ENCODE results near the gene RAB3B. TPM values are rescaled to one million over a fixed set of nuclear protein-coding genes. Genes with fewer than 3 reads are reported as not detected.

The RAB3B gene
- total RNA-seq, 1 donor from 2014 or later: 32.8 TPM

GRCh38 chr1:51908499-51908898 is 82.0 kb downstream of the RAB3B start:
- Mint-ChIP-seq H3K4me1 (ENCODE audit: low read depth) (peaks cover 16% of the 10 kb centered on the region), H3K27ac (ENCODE audit: unreplicated experiment) (no peak overlapping the region), H3K36me3 (ENCODE audit: low read depth) (no peaks in the 10 kb centered on the region), H3K9me3 (ENCODE audit: low read depth) (peaks cover 5% of the 10 kb centered on the region), H3K4me3 (ENCODE audit: unreplicated experiment) (no peak overlapping the region), H3K27me3 (ENCODE audit: low read depth) (no peaks in the 10 kb centered on the region)
- no peak for DNase-seq (ENCODE audit: low spot score)
- no peak for TF ChIP-seq CTCF (IDR thresholded peaks at IDR 0.05)

- H3K4me1 Mint-ChIP-seq (ENCODE audit: low read depth): peaks cover 16% of the 10 kb centered on the region
- DNase-seq (ENCODE audit: low spot score): no peak
- H3K4me3 Mint-ChIP-seq (ENCODE audit: unreplicated experiment): no peak overlapping the region
- peak overlapping the region; percentile 65 for H3K27ac Mint-ChIP-seq (ENCODE audit: unreplicated experiment)
- H3K36me3 Mint-ChIP-seq (ENCODE audit: low read depth): no peaks in the 10 kb centered on the region
- no peak for TF ChIP-seq CTCF (IDR thresholded peaks at IDR 0.05)
- peaks cover 5% of the 10 kb centered on the region for H3K9me3 Mint-ChIP-seq (ENCODE audit: low read depth)
- H3K27me3 Mint-ChIP-seq (ENCODE audit: low read depth): no peaks in the 10 kb centered on the region
These were observed 83.3 kb downstream of the RAB3B start for GRCh38 chr1:51907079-51907702.

- H3K27ac Mint-ChIP-seq (ENCODE audit: unreplicated experiment): peak overlapping the region; percentile 74
- no peaks in the 10 kb centered on the region for H3K27me3 Mint-ChIP-seq (ENCODE audit: low read depth)
- no peaks in the 10 kb centered on the region for H3K36me3 Mint-ChIP-seq (ENCODE audit: low read depth)
- no peak for TF ChIP-seq CTCF (IDR thresholded peaks at IDR 0.05)
- no peak overlapping the region for H3K4me3 Mint-ChIP-seq (ENCODE audit: unreplicated experiment)
- no peak for DNase-seq (ENCODE audit: low spot score)
- peaks cover 5% of the 10 kb centered on the region for H3K9me3 Mint-ChIP-seq (ENCODE audit: low read depth)
- peaks cover 16% of the 10 kb centered on the region for H3K4me1 Mint-ChIP-seq (ENCODE audit: low read depth)
These were observed 84.0 kb downstream of the RAB3B start for GRCh38 chr1:51906306-51907078.

- no peak for DNase-seq (ENCODE audit: low spot score)
- no peaks in the 10 kb centered on the region for H3K36me3 Mint-ChIP-seq (ENCODE audit: low read depth)
- peaks cover 42% of the 10 kb centered on the region for H3K4me1 Mint-ChIP-seq (ENCODE audit: low read depth)
- TF ChIP-seq CTCF (IDR thresholded peaks at IDR 0.05): no peak
- H3K27me3 Mint-ChIP-seq (ENCODE audit: low read depth): no peaks in the 10 kb centered on the region
- H3K4me3 Mint-ChIP-seq (ENCODE audit: unreplicated experiment): no peak overlapping the region
- no peak overlapping the region for H3K27ac Mint-ChIP-seq (ENCODE audit: unreplicated experiment)
- peaks cover 5% of the 10 kb centered on the region for H3K9me3 Mint-ChIP-seq (ENCODE audit: low read depth)
These were observed 88.0 kb downstream of the RAB3B start for GRCh38 chr1:51902456-51902855.

- Mint-ChIP-seq H3K27ac (ENCODE audit: unreplicated experiment) (no peak overlapping the region), H3K9me3 (ENCODE audit: low read depth) (no peaks in the 10 kb centered on the region), H3K36me3 (ENCODE audit: low read depth) (no peaks in the 10 kb centered on the region), H3K4me3 (ENCODE audit: unreplicated experiment) (no peak overlapping the region), H3K4me1 (ENCODE audit: low read depth) (peaks cover 42% of the 10 kb centered on the region), H3K27me3 (ENCODE audit: low read depth) (no peaks in the 10 kb centered on the region)
- DNase-seq (ENCODE audit: low spot score): no peak
- no peak for TF ChIP-seq CTCF (IDR thresholded peaks at IDR 0.05)
These were observed 89.3 kb downstream of the RAB3B start for GRCh38 chr1:51901151-51901550.

Measured in chondrocyte (in vitro differentiated cells).